Parathyroid adenoma (tissue), 2 donors: ENCODE results near the gene INPP5D.

Experiments used
- H2AFZ ChIP-seq: fragments of 300-600 bp; sonication (generic); one replicate; pipeline ENCODE4 v1.7.0; 2017; ENCODE audit warnings: antibody characterized with exemption, mild to moderate bottlenecking
- H3K27ac ChIP-seq: fragments of 300-600 bp; sonication (generic); one replicate; pipeline ENCODE4 v1.7.0; 2017
- H3K27me3 ChIP-seq: fragments of 300-600 bp; sonication (generic); one replicate; pipeline ENCODE4 v1.7.0; 2017; ENCODE audit warnings: low read length; ENCODE audit not compliant: control insufficient read depth, insufficient read depth
- H3K36me3 ChIP-seq: fragments of 300-600 bp; sonication (generic); one replicate; pipeline ENCODE4 v1.7.0; 2017; ENCODE audit warnings: low read length; ENCODE audit not compliant: control insufficient read depth, insufficient read depth
- H3K4me1 ChIP-seq: fragments of 300-600 bp; sonication (generic); one replicate; pipeline ENCODE4 v1.7.0; 2017; ENCODE audit warnings: control low read depth
- H3K4me2 ChIP-seq: fragments of 300-600 bp; sonication (generic); one replicate; pipeline ENCODE4 v1.7.0; 2017; ENCODE audit warnings: low read length
- H3K4me3 ChIP-seq: fragments of 300-600 bp; sonication (generic); one replicate; pipeline ENCODE4 v1.7.0; 2017; ENCODE audit warnings: low read depth, low read length
- H3K79me2 ChIP-seq: fragments of 300-600 bp; sonication (generic); one replicate; pipeline ENCODE4 v1.7.0; 2017; ENCODE audit warnings: control low read depth
- H3K9ac ChIP-seq: fragments of 300-600 bp; sonication (generic); one replicate; pipeline ENCODE4 v1.7.0; 2017; ENCODE audit warnings: mild to moderate bottlenecking
- H3K9me3 ChIP-seq: fragments of 300-600 bp; sonication (generic); one replicate; pipeline ENCODE4 v1.7.0; 2017; ENCODE audit warnings: low read length; ENCODE audit not compliant: control insufficient read depth
- TF ChIP-seq, protein P1 (sequence below): fragments of 300-600 bp; sonication (generic); IDR thresholded peaks from one replicate; pipeline ENCODE4 v1.7.0; 2017; ENCODE audit warnings: antibody characterized with exemption, mild to moderate bottlenecking
- donor health status: primary hyperparathyroidism.

Gene INPP5D

DNA sequence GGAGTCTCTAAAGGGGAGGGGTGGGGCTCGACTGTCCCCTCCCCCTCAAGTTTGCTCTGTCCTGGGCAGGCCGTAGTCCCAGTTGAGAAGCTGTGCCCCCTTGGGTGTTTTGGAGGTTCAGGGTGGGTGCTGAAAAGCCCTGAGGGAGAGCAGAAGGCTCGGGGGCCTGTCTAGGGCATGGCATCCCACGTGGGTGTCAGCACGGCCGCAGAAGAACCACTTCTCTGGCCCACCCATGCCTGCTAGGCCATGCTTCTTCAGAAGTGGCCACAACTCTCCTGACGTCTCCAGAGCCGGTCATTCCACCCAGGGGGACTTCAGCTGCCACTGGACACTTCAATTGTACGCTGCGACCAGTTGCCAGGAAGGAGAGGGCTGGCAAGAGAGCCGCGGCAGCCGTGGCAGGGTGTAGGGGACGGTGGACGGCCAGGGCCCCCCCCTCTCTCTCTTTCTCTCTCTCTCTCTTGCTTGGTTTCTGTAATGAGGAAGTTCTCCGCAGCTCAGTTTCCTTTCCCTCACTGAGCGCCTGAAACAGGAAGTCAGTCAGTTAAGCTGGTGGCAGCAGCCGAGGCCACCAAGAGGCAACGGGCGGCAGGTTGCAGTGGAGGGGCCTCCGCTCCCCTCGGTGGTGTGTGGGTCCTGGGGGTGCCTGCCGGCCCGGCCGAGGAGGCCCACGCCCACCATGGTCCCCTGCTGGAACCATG, at the start of gene INPP5D:
Gene INPP5D, plus strand, starts transcription at position 546 of the 704 bp plus-strand sequence. Its CDS starts 137 bp downstream, at position 683.
- Histone ChIP-seq H3K9ac (no peak within 1 kb of the TSS), H3K4me1 (no peaks in the 10 kb centered on the region), H3K79me2 (no peaks in the 10 kb centered on the region), H3K9me3 (no peaks in the 10 kb centered on the region), H3K4me2 (peak within 1 kb of the TSS; percentile 33), H3K27me3 (no peaks in the 10 kb centered on the region), H3K36me3 (no peaks in the 10 kb centered on the region), H2AFZ (no peak within 1 kb of the TSS), H3K27ac (peak within 1 kb of the TSS; percentile 64), H3K4me3 (peak within 1 kb of the TSS; percentile 15)
- TF ChIP-seq, protein P1, sequence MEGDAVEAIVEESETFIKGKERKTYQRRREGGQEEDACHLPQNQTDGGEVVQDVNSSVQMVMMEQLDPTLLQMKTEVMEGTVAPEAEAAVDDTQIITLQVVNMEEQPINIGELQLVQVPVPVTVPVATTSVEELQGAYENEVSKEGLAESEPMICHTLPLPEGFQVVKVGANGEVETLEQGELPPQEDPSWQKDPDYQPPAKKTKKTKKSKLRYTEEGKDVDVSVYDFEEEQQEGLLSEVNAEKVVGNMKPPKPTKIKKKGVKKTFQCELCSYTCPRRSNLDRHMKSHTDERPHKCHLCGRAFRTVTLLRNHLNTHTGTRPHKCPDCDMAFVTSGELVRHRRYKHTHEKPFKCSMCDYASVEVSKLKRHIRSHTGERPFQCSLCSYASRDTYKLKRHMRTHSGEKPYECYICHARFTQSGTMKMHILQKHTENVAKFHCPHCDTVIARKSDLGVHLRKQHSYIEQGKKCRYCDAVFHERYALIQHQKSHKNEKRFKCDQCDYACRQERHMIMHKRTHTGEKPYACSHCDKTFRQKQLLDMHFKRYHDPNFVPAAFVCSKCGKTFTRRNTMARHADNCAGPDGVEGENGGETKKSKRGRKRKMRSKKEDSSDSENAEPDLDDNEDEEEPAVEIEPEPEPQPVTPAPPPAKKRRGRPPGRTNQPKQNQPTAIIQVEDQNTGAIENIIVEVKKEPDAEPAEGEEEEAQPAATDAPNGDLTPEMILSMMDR = no peak

DNA sequence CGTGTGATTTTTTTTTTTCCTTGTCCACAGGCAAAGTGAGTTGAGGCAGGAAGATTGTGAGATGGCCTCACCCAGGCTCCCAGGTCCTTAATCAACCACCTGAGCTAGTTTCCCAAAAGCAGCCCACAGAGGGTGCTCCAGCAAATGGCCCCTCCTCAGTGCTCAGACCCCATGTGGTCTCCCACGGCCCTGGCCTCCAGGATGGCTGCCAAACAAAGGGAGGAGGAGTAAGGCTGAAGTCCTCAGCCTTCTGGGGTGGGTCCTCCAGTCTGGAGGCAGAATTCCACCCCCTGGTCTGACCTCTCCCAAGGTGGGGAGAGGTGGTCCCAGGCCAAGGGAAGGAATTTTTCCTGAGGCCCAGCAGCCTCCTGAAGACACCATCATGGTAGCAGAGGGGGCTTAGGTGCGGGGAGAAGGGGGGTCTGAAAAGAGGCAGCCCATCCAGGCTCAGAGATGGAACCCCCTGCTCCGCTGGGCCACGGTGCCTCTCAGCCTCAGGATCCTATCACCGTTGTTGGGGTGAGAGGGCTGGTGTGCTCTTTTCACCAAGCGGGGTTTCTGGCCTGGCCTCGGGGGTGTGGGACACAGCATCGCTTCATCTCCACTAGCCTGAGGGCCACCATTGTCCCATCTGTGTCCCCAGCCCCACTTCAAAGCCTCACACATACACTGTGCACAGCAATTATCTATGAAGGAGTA, 49.4 kb upstream of the INPP5D start:
- Histone ChIP-seq H3K4me3 (no peak overlapping the region), H3K27ac (no peak overlapping the region), H3K79me2 (no peaks in the 10 kb centered on the region)

DNA sequence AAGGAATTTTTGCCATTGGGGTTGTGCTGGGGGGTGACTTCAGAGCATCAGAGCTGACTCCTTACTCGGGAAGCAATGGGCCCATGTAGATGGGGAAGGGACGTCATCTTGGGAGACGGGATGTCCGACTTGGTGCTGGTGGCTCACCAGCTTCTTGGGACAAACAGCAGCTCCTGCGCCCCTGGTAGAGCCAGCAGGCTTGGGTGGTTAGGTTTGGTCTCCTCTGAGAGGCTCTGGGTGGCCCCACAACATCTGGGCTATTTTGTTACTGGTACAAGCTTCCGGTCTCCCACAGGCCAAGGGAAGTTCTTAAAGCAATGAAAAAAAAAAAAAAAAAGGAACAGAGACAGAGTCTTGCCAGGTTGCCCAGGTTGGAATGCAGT, 48.9 kb upstream of the INPP5D start:
- Histone ChIP-seq H2AFZ (no peak overlapping the region), H3K36me3 (no peaks in the 10 kb centered on the region), H3K9ac (no peak overlapping the region), H3K27me3 (no peaks in the 10 kb centered on the region), H3K4me1 (no peaks in the 10 kb centered on the region), H3K4me2 (no peak overlapping the region), H3K4me3 (no peak overlapping the region), H3K27ac (no peak overlapping the region), H3K79me2 (no peaks in the 10 kb centered on the region), H3K9me3 (no peaks in the 10 kb centered on the region)
- TF ChIP-seq, protein P1 = no peak

More for the DNA sequence above, 49.4 kb upstream of the INPP5D start:
- Histone ChIP-seq H3K36me3 (no peaks in the 10 kb centered on the region), H3K9me3 (no peaks in the 10 kb centered on the region), H3K27me3 (no peaks in the 10 kb centered on the region), H3K4me1 (no peaks in the 10 kb centered on the region), H3K4me2 (no peak overlapping the region), H3K9ac (no peak overlapping the region), H2AFZ (no peak overlapping the region)
- TF ChIP-seq, protein P1 = no peak

DNA sequence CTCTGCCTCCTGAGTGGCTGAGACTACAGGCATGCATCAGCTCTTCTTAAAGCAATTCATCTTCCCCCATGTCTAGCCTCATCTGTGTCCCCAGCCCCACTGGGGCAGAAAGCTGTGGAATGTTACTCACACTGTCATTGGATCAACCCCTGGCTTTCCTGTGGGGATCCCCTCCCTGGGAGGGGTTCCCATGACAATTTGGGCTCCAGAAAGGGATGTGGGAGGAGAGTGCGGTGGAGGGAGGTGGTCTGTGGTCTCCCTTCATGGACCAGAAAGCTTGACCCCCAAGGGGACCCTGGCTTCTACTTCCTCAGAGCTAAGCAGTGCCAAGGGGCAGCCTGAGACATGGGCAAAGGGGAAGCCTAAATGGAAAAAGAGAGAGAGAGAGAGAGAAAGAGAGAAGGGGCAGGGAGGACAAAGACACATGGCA, 48.4 kb upstream of the INPP5D start:
- Histone ChIP-seq H3K27me3 (no peaks in the 10 kb centered on the region), H3K9me3 (no peaks in the 10 kb centered on the region), H3K27ac (no peak overlapping the region), H3K4me3 (no peak overlapping the region), H3K4me1 (no peaks in the 10 kb centered on the region), H3K79me2 (no peaks in the 10 kb centered on the region), H3K4me2 (no peak overlapping the region), H3K9ac (no peak overlapping the region), H3K36me3 (no peaks in the 10 kb centered on the region), H2AFZ (no peak overlapping the region)
- TF ChIP-seq, protein P1 = no peak
